H1 (cell line): ENCODE measurements around the gene TAS1R3. TPM values are rescaled to one million over a fixed set of nuclear protein-coding genes. Genes with fewer than 3 reads are reported as not detected.

Experiments
- MAFK ChIP-seq: IDR thresholded peaks from 2 replicates; pipeline ENCODE4 v1.6.1; 2012; ENCODE audit warnings: low read depth, mild to moderate bottlenecking, improper control_type of control experiment, low read length
- SRF ChIP-seq: IDR thresholded peaks from 2 replicates; pipeline ENCODE4 v1.6.1; 2011; ENCODE audit warnings: mild to moderate bottlenecking, low read depth, low read length, moderate library complexity
- TAF1 ChIP-seq: IDR thresholded peaks from 2 replicates; pipeline ENCODE4 v1.6.1; 2011; ENCODE audit warnings: mild to moderate bottlenecking, low read depth, low read length
- ZNF274 ChIP-seq: IDR thresholded peaks from 2 replicates; pipeline ENCODE4 v1.7.0; 2012; ENCODE audit warnings: low read length, borderline replicate concordance; ENCODE audit errors: extremely low read depth
- polyA plus RNA-seq, 7 experiments: library from polyadenylated mRNA; depleted of rRNA in 3 of 7; stranded (reverse) in 5 of 7; unstranded in 2 of 7; fragments of >200 nt in 5 of 7; fragments of 200-250 nt in 2 of 7; gene quantifications; 1 replicate in 5 of 7; 2 replicates in 1 of 7; 4 replicates in 1 of 7; pipeline versions ENCODE4 v1.2.1 to v1.2.3, GENCODE V29; 2011 to 2013; ENCODE audit warnings: missing spikeins in 2 of 7, mixed read lengths in 2 of 7
- total RNA-seq: library from RNA; stranded (reverse); fragmentation: NEBNext Ultra II Directional; extraction: Animal tissue kit (Norgen Biotek cat#: 25700); gene quantifications from 2 replicates; pipeline ENCODE4 v1.2.1, GENCODE V29; 2021

The TAS1R3 gene
- total and polyA plus RNA-seq, 2 of the 8 experiments (the other 6 are each of a cell fraction or from before 2014, with no cell fraction given), result 0.03 to 0.19 TPM

GRCh38 chr1:1326075-1326605, 4.9 kb upstream of the TAS1R3 start (continued):
- TF ChIP-seq ZNF274, result no peak
- no peak for TF ChIP-seq SRF
- no peak for TF ChIP-seq MAFK
- TF ChIP-seq TAF1, result no peak
